Measurements from ENCODE around the gene TSACC. TPM values are rescaled to one million over a fixed set of nuclear protein-coding genes. Genes with fewer than 3 reads are reported as not detected.

TSACC gene
- total and polyA plus RNA-seq, 9 of the 15 experiments (the other 6 are each of a cell fraction or from before 2014, with no cell fraction given) = 0.45 to 7.4 (median 2.6) TPM

GRCh38 chr1:156386949-156387869 lies 48.9 kb downstream of the TSACC start:
- ATAC-seq (no peak), FAIRE-seq (no peak), DNase-seq (ENCODE audit: extremely low read depth in 1 of 4, low spot score in 3 of 4) (no peak)
- no peak overlapping the region for H3K9ac ChIP-seq (ENCODE audit: insufficient read depth in 1 of 2, low read depth in 2 of 2, low read length in 2 of 2)
- H3K79me2 ChIP-seq (ENCODE audit: control insufficient read depth, insufficient read depth, low read length) = no peaks in the 10 kb centered on the region
- no peak overlapping the region for H3K4me2 ChIP-seq (ENCODE audit: insufficient read depth, low read length)
- intact Hi-C loops (cut with micrococcal nuclease) (no loop called here), in situ Hi-C loops (cut with MboI) (loop anchor here (5.0 kb wide), 2 partner anchors 55 to 215 kb away; partner anchors contain the start of gene GPATCH4)
- no peaks in the 10 kb centered on the region for H3K9me1 ChIP-seq (ENCODE audit: control insufficient read depth, insufficient read depth, low read length)
- ChIA-PET POLR2A (interaction anchor here (0.6 to 3.0 kb wide), 4 partner anchors 9 to 58 kb away, joined by 3 to 26 read pairs (median 4); no protein-coding TSS in a partner anchor), CTCF (ENCODE audit: low intra/inter-chr PET ratio) (interaction anchor here (1.2 to 10.1 kb wide), 2 partner anchors 57 to 222 kb away, joined by 11 to 240 read pairs; no protein-coding TSS in a partner anchor)
- 30% methylated on average over 8 of the region's 8 CpGs for WGBS (ENCODE audit: insufficient coverage, low coverage, missing lambda C conversion rate)
- H3K9me3 ChIP-seq (replicated peaks; ENCODE audit: control insufficient read depth, insufficient read depth, low read depth, low read length) = no peaks in the 10 kb centered on the region
- H3K4me1 ChIP-seq (replicated peaks in 1 of 2; ENCODE audit: control insufficient read depth in 2 of 2, insufficient read depth in 2 of 2, low read length in 2 of 2) = peaks cover 0 to 25% of the 10 kb centered on the region in 2 experiments; a peak in 2 of 5 replicates
- no TSS peak for BruUV-seq (replicated peaks)
- no peak overlapping the region for H2AFZ ChIP-seq (ENCODE audit: low read depth, low read length)
- H3K4me3 ChIP-seq = no peak overlapping the region
- TF ChIP-seq DPF2 (IDR thresholded peaks at IDR 0.05) = no peak
- no peak for TF ChIP-seq MAX (CRISPR knock-in tag; IDR thresholded peaks at IDR 0.05)
- TF ChIP-seq HOMEZ (CRISPR knock-in tag; IDR thresholded peaks at IDR 0.05) = no peak
- no peak for TF ChIP-seq RERE (CRISPR knock-in tag; IDR thresholded peaks at IDR 0.05; ENCODE audit: borderline replicate concordance)
- TF ChIP-seq PRMT5 (CRISPR knock-in tag; IDR thresholded peaks at IDR 0.05) = no peak
- TF ChIP-seq LARP7 (IDR thresholded peaks at IDR 0.05) = no peak
- no peak for TF ChIP-seq WHSC1 (IDR thresholded peaks at IDR 0.05; ENCODE audit: low read length)
- TF ChIP-seq BRD9 (IDR thresholded peaks at IDR 0.05; ENCODE audit: low read depth, partially characterized antibody) = no peak
- peaks cover 3% of the 10 kb centered on the region; the same call in 1 of the 2 replicates for H4K20me1 ChIP-seq (replicated peaks; ENCODE audit: control insufficient read depth, insufficient read depth, low read length)
- peaks cover 11 to 18% of the 10 kb centered on the region in 2 experiments; a peak in 4 of 5 replicates for H3K27me3 ChIP-seq (ENCODE audit: control insufficient read depth in 2 of 2, insufficient read depth in 2 of 2, low read length in 2 of 2)
- no peak overlapping the region for H3K27ac ChIP-seq (ENCODE audit: extremely low read depth, low read depth, low read length)
- H3K36me3 ChIP-seq (ENCODE audit: control insufficient read depth, insufficient read depth, low read length) = no peaks in the 10 kb centered on the region

Measured in K562 (cell line).